DMS153 treated with DMSO at 0.1 percent for 48 hours (cell line): ENCODE data around the gene INPP4B.

ENCODE experiments used
- DNase-seq: peaks from one replicate; lab custom pipeline; 2025; ENCODE audit not compliant: unreplicated experiment; lab: John Stamatoyannopoulos, UW

Gene INPP4B

DNA sequence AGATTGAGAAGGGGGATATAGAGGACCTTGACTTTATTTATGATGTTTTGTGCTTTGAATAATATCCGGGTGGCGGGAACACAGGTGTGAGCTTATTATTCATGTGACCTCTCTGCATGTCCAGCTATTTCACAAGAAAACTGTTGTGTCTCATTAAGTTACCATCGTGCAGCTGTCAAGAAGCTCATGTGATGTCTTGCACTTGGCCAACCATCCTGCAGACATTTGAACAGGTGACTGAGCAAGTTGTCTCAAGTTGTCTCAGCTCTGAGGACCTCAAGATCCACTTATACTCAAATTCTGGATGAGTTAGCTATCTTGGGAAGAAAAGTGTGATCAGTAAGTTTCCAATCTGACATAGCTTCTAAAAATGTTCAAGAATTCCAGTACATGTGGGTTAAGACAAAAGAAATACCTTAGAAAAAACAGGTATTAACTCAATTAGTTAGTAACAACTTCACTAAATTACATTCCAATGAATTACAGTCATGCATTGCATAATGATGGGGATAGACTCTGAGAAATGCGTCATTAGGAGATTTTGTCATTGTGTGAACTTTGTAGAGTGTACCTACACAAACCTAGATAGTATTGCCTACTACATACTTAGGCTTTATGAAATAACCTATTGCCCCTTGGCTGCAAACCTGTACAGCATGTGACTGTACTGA, 462.2 kb downstream of the INPP4B start:
- DNase-seq = no peak

- no peak for DNase-seq
Observed at GRCh38 chr4:142383354-142383753, 462.7 kb downstream of the INPP4B start.

- DNase-seq = no peak
Observed at GRCh38 chr4:142380052-142380602, 466.0 kb downstream of the INPP4B start.

GRCh38 chr4:142379277-142380051, 466.6 kb downstream of the INPP4B start:
- DNase-seq = no peak

DNA sequence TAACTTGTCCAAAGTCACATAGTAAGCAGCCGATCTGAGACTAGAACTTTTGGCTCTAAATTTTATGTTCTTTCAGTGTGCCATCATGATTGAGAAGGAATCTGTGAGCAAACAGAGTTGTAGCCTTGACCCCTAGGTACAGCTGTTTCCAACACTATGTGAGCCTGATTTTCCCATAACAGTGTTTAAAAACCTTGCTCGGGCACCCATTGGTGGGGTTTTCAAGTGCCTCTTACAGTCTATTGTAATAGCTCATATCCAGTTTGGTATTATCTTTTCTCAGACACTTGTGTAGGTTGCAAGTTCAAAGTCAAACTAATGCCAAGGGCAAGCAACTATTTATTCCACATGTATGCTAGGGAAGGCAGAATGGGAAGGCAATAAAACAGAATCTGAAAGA, 467.9 kb downstream of the INPP4B start:
- DNase-seq = no peak

- no peak for DNase-seq
Observed at GRCh38 chr4:142377342-142378091, 468.6 kb downstream of the INPP4B start.

GRCh38 chr4:142376204-142376603, 469.9 kb downstream of the INPP4B start:
- DNase-seq = no peak

DNA sequence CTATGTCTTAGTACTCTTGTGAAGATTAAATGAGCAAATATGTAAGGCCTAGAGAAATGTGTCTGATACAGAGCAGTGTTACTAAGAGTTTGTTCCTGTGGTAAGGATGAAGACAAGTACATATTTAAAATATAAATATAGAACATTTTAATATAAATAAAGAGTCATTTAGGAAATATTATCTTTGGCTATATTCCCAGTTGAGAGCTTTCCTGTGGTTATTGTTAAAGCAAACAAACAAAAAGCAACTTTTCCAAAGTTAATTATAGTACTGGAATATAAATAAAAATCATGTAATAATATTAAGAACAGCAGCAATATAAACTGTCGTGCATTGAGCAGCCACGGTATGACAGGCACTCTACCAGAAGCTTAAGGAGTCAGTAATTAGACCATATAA, 472.5 kb downstream of the INPP4B start:
- DNase-seq = no peak

GRCh38 chr4:142372530-142373260, 473.4 kb downstream of the INPP4B start:
- no peak for DNase-seq

DNA sequence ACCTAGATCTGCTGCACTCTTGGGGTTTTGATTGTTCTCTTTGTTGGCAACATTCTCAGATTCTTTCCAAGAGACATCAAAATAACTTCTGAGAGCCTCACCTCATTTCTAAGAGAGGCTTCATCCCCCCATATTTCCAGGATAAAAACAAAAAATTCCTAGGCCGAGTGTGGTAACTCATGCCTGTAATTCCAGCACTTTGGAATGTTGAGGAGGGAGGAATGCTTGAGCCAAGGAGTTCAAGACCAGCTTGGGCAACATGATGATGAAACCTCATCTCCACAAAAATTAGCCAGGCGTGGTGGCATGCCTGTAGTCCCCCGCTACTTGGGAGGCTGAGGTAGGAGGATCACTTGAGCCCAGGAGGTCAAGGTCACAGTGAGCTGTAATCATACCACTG, 477.0 kb downstream of the INPP4B start:
- DNase-seq = no peak

- no peak for DNase-seq
Observed at GRCh38 chr4:142367418-142368180, 478.5 kb downstream of the INPP4B start.

DNA sequence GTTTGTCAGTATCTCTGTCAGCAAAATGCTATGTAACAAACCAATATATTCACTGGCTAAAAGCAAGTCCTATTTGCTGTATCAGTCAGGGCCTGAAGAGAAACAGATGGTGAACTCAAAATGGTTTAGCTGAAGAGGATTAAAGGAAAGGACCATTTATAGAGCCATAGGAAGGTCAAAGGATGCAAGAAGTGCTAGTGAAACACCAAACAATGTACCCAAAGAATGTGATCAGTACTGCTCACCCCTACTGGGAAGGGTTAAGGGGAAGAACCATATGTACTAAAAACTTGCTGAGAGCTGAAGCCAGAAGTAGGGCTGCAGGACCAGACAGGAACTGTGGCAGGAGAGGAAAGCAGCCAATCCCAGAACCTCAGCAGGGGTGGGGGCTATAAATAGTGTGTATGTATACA, 479.3 kb downstream of the INPP4B start:
- DNase-seq = no peak

- DNase-seq = no peak
Observed at GRCh38 chr4:142365391-142365790, 480.7 kb downstream of the INPP4B start.

GRCh38 chr4:142363686-142364085, 482.4 kb downstream of the INPP4B start:
- no peak for DNase-seq

DNA sequence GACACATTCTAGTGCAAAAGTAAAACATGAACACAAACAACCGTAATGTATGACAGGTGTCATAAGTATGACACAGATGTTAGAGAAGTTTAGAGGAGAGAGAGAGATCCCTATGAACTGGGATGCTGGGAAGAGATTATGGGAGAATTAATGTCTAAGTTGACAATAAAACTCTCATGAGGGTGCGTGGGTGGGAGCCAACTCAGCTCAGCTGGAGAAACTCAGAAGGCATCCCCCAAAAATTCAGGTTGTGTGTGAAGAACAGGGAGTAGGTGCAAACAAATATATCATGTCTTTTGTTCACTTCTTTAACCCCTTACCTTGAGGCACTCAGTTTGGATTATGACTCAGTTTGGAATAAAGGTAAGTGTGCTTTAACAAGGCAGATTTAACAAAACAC, 484.1 kb downstream of the INPP4B start:
- no peak for DNase-seq

- no peak for DNase-seq
Observed at GRCh38 chr4:142360657-142361056, 485.4 kb downstream of the INPP4B start.

- no peak for DNase-seq
Observed at GRCh38 chr4:142358656-142359055, 487.4 kb downstream of the INPP4B start.

DNA sequence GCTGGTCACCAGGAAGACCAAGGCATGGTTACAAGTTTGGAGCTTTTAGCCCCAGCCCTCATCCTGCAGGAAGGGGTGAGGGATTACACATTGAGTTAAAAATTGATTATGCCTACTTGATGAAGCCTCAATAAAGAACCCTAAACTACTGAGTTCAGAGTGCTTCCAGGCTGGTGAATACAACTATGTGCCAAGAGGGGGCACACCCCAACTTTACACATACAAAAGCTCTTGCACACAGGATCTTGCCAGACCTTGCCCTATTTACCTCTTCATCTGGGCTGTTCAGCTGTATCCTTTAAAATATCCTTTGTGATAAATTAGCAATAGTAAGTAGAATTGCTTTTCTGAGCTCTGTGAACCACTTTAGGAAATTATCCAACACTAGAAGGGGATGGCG, 489.3 kb downstream of the INPP4B start:
- no peak for DNase-seq

DNA sequence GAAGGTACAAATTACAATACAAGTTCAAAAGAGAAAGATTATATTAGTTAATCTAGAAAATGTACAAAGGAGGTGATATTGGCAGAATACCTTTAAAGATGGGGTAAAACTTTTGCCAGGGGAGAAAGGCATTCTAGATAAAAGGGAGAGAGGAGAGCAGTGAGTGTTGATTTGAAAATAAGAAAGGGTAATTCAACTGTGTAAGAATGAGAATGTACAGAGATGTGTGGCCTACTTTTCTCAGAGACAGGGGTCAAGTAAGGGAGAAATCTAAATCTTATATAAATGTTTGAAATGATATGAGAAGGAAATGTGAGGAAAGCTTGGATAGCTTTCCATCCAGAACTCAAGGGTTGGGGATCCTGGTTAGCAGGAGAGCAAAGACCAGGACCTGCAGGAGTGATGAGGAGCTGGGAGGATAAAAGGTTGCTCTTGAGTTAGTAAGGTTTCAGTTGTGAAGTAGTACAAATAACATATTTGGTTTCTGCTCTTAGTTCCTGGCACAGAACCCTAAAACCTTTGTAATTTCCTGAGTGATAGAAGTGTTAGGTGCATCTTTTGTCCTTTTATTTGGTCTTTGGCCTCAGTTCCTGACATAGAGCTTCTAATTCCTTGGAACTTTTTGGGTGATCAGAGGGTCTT, 489.9 kb downstream of the INPP4B start:
- no peak for DNase-seq

DNA sequence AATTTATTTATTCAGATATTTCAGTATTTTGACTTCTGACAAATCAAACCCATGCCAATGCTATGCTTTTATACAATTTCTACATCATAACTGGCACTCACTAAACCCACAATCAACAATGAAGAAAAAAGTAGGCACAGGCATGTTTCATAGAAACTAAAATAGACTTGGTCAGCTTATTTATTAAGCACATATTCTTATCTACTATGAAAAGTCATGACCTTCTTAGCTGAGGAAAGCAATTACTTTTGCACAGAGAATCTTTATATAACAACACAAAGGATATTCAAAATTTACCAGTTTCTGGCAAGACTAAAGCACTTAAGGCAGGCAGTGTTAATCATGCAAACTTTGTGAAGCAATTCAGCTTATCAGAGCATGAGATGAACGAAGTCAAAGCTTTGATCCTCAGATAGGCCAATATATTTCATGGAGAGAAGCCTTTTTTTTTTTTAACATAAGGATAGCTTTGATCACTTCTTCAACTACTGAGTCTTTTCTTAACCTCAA, 490.6 kb downstream of the INPP4B start:
- no peak for DNase-seq
